ENCODE measurements around the gene IFNG-AS1.

The IFNG-AS1 gene

DNA sequence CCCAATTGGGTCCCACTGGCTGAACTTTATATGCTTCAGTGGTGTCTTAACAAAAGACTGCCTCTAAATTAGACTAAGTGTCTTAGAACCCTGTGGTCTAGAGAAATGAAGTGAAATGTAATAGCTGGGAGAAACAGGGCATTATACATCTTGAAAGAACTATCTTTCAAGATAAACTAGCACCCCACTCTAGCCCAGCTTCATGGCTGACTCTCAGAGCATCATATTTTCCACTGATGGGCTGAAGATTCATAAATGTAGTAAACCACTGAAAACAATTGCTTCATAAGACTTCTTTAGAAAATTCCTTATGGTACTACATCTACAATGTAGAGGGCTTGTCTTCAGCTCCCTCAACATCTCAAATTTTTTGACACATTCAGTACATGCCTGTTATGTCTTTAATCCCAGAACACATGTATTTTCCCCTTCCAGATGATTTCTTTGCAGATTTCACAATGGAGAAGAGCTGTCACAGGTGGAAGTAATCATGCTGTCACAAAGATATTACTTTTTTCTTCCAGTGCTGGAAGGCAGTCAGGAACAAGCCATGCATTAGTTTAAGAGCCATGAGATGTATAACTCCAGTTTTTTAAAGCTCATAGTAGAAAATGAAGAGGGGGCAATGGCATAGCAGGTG lies 48.5 kb downstream of the IFNG-AS1 start:
- no peak for DNase-seq (ENCODE audit: low read depth)

DNA sequence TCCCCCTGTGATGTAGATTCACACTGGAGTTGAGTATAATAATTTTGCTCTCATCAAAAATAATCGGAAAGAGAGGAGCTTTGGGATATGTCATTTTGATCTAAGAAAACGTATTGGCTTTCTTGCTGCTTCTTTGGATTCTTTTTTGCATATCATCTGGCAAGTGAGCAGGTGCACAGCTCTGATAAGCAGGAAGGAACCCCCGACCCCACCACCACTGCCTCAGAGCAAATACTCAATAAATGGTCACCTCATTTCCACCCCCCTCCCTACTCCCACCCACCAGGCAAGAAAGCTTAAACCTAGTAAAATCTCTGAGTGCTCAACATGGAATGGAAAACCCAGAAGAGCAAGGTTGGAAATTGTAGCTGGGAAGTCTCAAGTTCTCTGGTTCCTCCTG lies 49.4 kb downstream of the IFNG-AS1 start:
- no peak for DNase-seq (ENCODE audit: low read depth)

DNA sequence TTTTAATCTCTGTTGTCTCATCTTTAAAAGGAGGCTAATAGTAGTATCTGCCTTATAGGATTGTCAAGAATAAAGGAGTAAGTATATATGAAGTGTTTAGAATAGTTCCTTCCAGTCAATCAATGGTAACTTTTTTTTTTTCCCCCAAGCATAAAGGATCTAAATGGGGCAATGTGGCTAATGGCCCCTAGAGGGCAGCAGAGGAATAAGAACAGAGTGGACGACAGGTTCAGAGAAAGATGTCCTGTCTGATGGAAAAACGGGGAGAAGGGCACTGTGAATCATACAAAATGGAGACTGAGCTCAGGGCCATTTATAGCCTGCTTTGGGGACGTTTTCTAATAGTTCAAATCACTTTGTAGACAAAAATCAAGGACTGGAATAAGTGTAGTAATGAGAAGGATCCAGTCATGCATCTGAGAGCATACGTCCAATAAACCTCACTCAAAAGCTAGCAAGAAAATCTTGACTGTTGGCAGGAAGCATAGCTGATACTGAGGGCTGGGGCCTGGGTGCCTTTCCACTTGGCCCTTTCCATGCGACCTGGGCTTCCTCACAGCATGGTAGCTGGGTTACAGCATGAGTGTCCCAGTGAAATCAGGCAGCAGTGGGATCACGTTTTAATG lies 51.3 kb downstream of the IFNG-AS1 start:
- no peak for DNase-seq (ENCODE audit: low read depth)

DNA sequence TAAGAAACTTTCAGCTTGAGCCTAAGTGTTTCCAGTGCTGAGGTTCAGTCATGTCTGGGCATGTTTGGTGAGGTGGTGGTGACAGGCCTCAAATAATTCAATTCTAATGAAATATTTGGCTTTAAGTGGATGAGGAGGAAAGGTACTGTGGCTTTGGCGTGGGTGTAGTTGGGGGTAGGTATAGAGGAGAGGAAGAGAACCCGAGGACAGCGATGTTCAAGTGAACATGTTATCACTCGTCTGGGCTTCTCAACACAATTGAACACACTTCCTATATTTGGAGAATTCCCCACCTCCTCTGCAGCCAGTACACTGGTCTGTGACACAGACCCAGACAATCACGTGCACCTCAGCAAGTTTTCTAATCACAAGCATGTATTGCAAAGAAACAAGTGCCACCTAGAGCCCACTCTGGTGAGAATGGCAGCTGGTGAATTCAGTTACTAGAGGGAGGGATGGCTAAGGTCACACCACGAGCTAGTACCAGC lies 53.0 kb downstream of the IFNG-AS1 start:
- DNase-seq (ENCODE audit: low read depth): no peak

DNA sequence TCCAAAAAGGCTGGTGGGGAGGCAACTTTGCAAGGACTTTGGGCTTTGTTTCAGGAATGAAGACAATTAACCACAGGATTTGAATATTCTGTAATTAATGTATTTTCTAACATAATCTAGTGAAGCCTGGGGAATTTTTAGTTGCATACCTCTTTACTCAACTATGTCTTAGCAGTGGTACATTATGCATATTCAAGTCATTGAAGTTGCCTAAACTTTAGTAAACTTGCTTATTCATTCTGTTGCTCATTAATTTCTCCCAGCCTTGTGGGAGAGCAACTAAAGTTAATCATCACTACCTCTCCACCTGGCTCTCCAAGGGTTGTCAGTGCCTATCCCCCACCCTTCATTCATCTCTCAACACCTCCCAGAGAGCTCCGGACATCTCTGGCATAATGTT lies 54.2 kb downstream of the IFNG-AS1 start:
- no peak for DNase-seq (ENCODE audit: low read depth)

DNA sequence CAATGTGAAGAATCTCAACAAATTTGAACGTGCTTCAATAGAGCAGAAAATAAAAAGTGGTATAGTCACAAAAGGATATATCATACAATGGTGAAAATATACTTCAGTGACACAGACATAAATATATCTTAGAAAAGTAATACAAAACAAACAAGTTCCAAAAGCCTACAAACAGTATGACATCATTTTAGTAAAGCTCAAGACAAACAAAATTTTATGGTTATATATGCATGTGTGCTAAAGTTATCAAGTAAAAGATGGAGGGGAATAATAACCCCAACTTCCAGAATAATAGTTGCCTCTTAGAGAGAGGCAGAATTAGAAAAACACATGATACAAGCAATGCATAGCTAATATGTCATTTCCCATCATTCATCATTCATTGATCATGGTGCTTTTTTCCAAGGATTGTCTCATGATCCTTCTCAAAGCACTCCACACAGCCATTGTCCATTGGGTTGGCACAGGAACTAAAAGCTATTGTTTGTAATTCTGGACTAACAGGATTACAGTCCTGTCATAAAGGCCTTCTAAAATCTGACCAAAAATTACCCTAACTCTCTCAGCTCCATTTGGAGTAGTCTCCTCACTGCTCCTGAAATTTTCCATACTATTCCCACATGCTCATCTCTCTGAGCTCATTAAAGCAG lies 59.5 kb downstream of the IFNG-AS1 start:
- no peak for DNase-seq (ENCODE audit: low read depth)

DNA sequence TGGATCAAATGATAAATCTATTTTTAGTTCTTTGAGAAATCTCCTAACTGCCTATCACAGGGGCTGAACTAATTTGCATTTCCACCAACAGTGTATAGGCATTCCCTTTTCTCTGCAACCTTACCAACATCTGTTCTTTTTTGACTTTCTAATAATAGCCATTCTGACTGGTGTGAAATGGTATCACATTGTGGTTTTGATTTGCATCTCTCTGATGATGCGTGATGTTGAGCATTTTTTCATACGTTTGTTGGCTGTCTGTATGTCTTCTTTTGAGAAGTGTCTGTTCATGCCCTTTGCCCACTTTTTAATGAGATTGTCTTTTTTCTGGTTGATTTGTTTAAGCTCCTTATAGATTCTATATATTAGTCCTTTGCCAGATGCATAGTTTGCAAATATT lies 67.1 kb downstream of the IFNG-AS1 start:
- no peak for DNase-seq (ENCODE audit: low read depth)

DNA sequence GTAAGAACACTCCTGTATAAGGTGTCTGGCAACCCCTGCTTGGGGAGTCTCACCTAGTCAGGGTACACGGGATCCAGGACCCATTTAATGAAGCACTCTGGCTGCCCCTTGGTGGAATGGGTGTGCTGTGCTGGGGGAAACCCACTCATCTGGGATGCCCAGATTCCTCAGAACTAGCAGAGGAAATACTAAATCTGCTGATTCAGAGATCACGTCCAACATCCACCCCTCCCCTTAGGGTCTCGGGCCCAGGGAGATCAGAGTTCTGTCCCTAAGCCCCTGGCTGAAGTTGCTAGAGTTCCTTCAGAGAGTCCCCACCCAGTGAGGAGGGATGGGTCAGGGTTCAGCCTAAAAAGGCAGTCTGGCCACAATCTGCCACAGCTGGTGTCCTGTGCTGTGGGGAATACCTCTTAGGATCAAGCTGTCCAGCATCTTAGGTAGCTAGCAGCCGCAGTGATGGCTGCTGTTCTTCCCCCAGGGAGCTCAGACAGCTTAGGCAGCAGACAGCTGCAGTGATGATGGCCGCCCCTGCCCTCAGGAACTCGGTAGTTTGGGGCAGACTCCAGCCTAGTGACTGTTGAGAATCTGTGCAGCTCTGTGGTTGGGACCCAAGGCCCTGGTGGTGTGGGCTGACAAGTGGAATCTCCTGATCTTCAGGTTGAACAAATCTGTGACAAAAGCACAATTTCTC lies 74.8 kb downstream of the IFNG-AS1 start:
- no peak for DNase-seq (ENCODE audit: low read depth)

DNA sequence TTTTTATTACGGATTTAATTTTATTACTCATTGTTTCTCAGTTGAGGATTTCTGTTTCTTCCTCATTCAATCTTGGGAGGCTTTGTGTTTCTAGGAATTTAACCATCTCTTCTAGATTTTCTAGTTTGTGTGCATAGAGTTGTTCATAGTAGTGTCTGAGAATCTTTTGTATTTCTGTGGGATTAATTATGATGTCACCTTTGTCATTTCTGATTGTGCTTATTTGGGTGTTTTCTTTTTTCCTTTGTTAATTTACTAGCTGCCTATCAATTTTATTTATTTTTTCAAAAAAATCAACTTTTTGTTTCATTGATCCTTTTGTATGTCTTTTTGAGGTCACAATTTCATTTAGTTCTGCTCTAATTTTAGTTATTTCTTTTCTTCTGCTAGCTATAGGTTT lies 75.9 kb downstream of the IFNG-AS1 start:
- no peak for DNase-seq (ENCODE audit: low read depth)

DNA sequence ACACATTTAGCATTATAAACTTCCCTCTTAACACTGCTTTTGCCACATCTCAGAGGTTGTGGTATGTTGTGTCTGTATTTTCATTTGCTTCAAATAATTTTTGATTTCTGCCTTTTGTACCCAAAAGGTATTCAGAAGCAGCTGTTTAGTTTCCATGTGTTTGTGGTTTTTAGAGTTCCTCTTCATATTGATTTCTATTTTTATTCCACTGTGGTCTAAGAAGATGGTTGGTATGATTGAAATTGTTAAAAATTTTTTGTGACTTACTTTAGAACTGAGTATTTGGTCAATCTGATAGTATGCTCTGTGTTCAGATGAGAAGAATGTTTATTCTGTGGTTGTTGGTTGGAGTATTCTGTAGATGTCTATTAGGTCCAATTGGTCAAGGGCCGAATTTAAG lies 76.4 kb downstream of the IFNG-AS1 start:
- no peak for DNase-seq (ENCODE audit: low read depth)

DNA sequence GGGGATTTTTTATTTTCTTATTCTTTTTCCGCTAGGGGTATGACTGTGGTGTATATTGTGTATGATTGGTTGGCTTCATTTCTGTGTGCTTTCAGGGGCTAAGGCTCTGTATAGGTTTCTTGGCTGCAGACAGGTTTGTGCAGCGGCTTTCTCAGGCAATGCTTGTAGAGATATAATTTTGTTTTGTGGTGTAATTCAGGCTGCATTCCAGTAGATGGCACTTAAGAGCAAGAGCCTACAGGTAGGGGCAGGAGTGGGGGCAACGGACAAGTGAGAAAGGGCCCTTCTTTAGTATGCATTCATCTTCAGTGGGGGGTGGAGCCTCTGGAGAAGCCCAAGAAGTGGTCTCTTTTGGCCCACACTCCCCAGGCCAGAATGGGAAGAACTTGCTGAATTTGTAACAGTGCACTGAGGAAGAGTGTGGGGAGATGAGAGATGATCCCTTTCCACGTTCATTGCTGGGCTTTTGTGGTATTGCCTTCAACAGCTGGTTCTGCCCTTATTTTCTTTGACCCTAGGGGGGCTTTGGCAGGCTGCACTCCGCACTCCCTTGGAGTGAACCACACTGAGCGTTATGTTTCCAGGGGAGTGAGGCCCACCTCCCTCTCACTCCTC lies 78.6 kb downstream of the IFNG-AS1 start:
- DNase-seq (ENCODE audit: low read depth): no peak

DNA sequence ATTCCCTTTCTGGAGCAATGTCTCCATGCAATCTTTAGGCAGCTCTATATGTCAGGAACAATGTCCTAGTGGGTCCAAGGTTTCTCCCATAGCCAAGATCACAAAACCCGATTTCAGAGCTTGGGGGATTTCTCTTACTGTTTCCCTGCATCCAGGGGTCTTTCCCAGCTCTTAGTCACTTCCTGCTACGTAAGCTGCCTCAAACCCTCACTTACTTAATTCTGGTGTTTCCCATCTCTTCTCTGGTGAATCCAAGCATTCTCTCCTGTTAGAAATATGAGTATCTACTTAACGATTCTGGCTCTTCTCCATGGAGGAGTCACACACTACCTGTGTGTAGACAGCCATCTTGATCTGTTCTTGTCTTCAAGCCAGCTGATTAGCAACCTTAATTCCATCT lies 80.0 kb downstream of the IFNG-AS1 start:
- DNase-seq (ENCODE audit: low read depth): no peak
